ENCODE data around the gene PPHLN1.
A peak's percentile ranks its signal among the peaks of the same experiment; 100 is the strongest.

Gene PPHLN1

GRCh38 chr12:42325653-42326474 lies at the start of gene PPHLN1, which contains the start of gene ZCRB1:
TSS of gene PPHLN1 (plus strand) at chr12:42326167. CDS start at chr12:42335903, 9,736 bp downstream.
TSS of gene ZCRB1 (minus strand) at chr12:42326094. CDS start at chr12:42324102, 1,992 bp downstream.
- ATAC-seq (ENCODE audit: insufficient read depth, low read depth) (peak; percentile 92), DNase-seq (peak; percentile 82)
- peaks cover 40% of the 10 kb centered on the region for H3K4me1 ChIP-seq (ENCODE audit: insufficient read depth, low read length)
- H3K79me2 ChIP-seq (ENCODE audit: insufficient read depth, low read length), result peaks cover 64% of the 10 kb centered on the region
- H3K27ac ChIP-seq (ENCODE audit: low read length), result peak within 1 kb of the TSS; percentile 92
- H4K20me1 ChIP-seq (ENCODE audit: insufficient read depth, low read length), result peaks cover 13% of the 10 kb centered on the region
- peak within 1 kb of the TSS; percentile 81 for H3K4me2 ChIP-seq (ENCODE audit: insufficient read depth, low read length)
- H3K4me3 ChIP-seq (ENCODE audit: low read depth in 1 of 2, low read length in 2 of 2), result peak within 1 kb of the TSS; percentile 74 to 83
- H3K27me3 ChIP-seq (ENCODE audit: insufficient read depth, low read length, poor library complexity), result no peaks in the 10 kb centered on the region
- H3K36me3 ChIP-seq (ENCODE audit: insufficient read depth, low read length), result peaks cover 21% of the 10 kb centered on the region
- peak within 1 kb of the TSS; percentile 85 for H3K9ac ChIP-seq (ENCODE audit: low read depth, low read length)
- no peaks in the 10 kb centered on the region for H3K9me3 ChIP-seq (ENCODE audit: insufficient read depth, low read length, severe bottlenecking)
- peak within 1 kb of the TSS; percentile 93 for H2AFZ ChIP-seq (ENCODE audit: low read depth, low read length)
- TF ChIP-seq CTCF (IDR thresholded peaks at IDR 0.05; ENCODE audit: borderline replicate concordance, extremely low read depth, low read length, poor library complexity, severe bottlenecking) (no peak), EZH2 (IDR thresholded peaks at IDR 0.05; ENCODE audit: borderline replicate concordance, low read depth, low read length, severe bottlenecking) (no peak)

GRCh38 chr12:42277396-42278127 lies 48.4 kb upstream of the PPHLN1 start:
- no peak overlapping the region for H3K9ac ChIP-seq (ENCODE audit: low read depth, low read length)
- no peaks in the 10 kb centered on the region for H4K20me1 ChIP-seq (ENCODE audit: insufficient read depth, low read length)
- no peak overlapping the region for H3K4me2 ChIP-seq (ENCODE audit: insufficient read depth, low read length)
- no peaks in the 10 kb centered on the region for H3K9me3 ChIP-seq (ENCODE audit: insufficient read depth, low read length, severe bottlenecking)
- ATAC-seq (ENCODE audit: insufficient read depth, low read depth), result no peak
- no peaks in the 10 kb centered on the region for H3K79me2 ChIP-seq (ENCODE audit: insufficient read depth, low read length)
- no peaks in the 10 kb centered on the region for H3K4me1 ChIP-seq (ENCODE audit: insufficient read depth, low read length)
- no peaks in the 10 kb centered on the region for H3K36me3 ChIP-seq (ENCODE audit: insufficient read depth, low read length)
- no peak for DNase-seq
- H3K27ac ChIP-seq (ENCODE audit: low read length), result no peak overlapping the region
- H3K4me3 ChIP-seq (ENCODE audit: low read depth in 1 of 2, low read length in 2 of 2), result no peak overlapping the region
- no peak overlapping the region for H2AFZ ChIP-seq (ENCODE audit: low read depth, low read length)
- no peaks in the 10 kb centered on the region for H3K27me3 ChIP-seq (ENCODE audit: insufficient read depth, low read length, poor library complexity)
- TF ChIP-seq CTCF (IDR thresholded peaks at IDR 0.05; ENCODE audit: borderline replicate concordance, extremely low read depth, low read length, poor library complexity, severe bottlenecking), result no peak
- TF ChIP-seq EZH2 (IDR thresholded peaks at IDR 0.05; ENCODE audit: borderline replicate concordance, low read depth, low read length, severe bottlenecking), result no peak

- ATAC-seq (ENCODE audit: insufficient read depth, low read depth) (no peak), DNase-seq (no peak)
- H2AFZ ChIP-seq (ENCODE audit: low read depth, low read length), result no peak overlapping the region
- H3K27ac ChIP-seq (ENCODE audit: low read length), result no peak overlapping the region
- H3K36me3 ChIP-seq (ENCODE audit: insufficient read depth, low read length), result no peaks in the 10 kb centered on the region
- no peak overlapping the region for H3K9ac ChIP-seq (ENCODE audit: low read depth, low read length)
- H3K79me2 ChIP-seq (ENCODE audit: insufficient read depth, low read length), result no peaks in the 10 kb centered on the region
- H4K20me1 ChIP-seq (ENCODE audit: insufficient read depth, low read length), result no peaks in the 10 kb centered on the region
- TF ChIP-seq CTCF (IDR thresholded peaks at IDR 0.05; ENCODE audit: borderline replicate concordance, extremely low read depth, low read length, poor library complexity, severe bottlenecking), result no peak
- TF ChIP-seq EZH2 (IDR thresholded peaks at IDR 0.05; ENCODE audit: borderline replicate concordance, low read depth, low read length, severe bottlenecking), result no peak
- H3K4me1 ChIP-seq (ENCODE audit: insufficient read depth, low read length), result no peaks in the 10 kb centered on the region
- no peak overlapping the region for H3K4me3 ChIP-seq (ENCODE audit: low read depth in 1 of 2, low read length in 2 of 2)
- no peak overlapping the region for H3K4me2 ChIP-seq (ENCODE audit: insufficient read depth, low read length)
- no peaks in the 10 kb centered on the region for H3K9me3 ChIP-seq (ENCODE audit: insufficient read depth, low read length, severe bottlenecking)
- no peaks in the 10 kb centered on the region for H3K27me3 ChIP-seq (ENCODE audit: insufficient read depth, low read length, poor library complexity)
These were observed 47.8 kb upstream of the PPHLN1 start for GRCh38 chr12:42278128-42278510.

Data from DND-41 (cell line).